IMR-90 (cell line): ENCODE results near the gene KIAA1614. TPM values are rescaled to one million over a fixed set of nuclear protein-coding genes. Genes with fewer than 3 reads are reported as not detected.

ENCODE experiments used
- ATAC-seq: fragments of 200-7000 bp; cut with Tn5 transposase; 2 replicates; pipeline ENCODE4 v1.9.1; 2020; ENCODE audit warnings: low read depth, mild to moderate bottlenecking, moderate library complexity
- BruUV-seq: library from RNA; stranded (reverse); fragments of 400-500 nt; replicated peaks from 2 replicates; lab custom pipeline; 2021; lab: Mats Ljungman, UMichigan
- CTCF ChIA-PET: fragments of 300-600 bp; formaldehyde crosslinking; extraction: SDS; loops from one replicate; lab custom pipeline; 2021; ENCODE audit warnings: antibody characterized with exemption; lab: Yijun Ruan, JAX
- POLR2A ChIA-PET: fragments of 300-600 bp; sonication (Branson Sonifier 250); formaldehyde crosslinking; loops from one replicate; lab custom pipeline; 2022; ENCODE audit warnings: antibody characterized with exemption; ENCODE audit not compliant: unreplicated experiment; lab: Charles Lee
- DNase-seq: peaks from one replicate; pipeline ENCODE4 v3.0.0; 2013
- H2AFZ ChIP-seq: replicated peaks from 2 replicates; pipeline ENCODE3; 2013; ENCODE audit warnings: low read length, mild to moderate bottlenecking; ENCODE audit not compliant: poor library complexity
- H2AK5ac ChIP-seq: 2 replicates; pipeline ENCODE4 v1.6.1; 2013; ENCODE audit warnings: low read depth, low read length, inconsistent platforms
- H2AK9ac ChIP-seq: replicated peaks from 2 replicates; pipeline ENCODE3; 2013; ENCODE audit warnings: mild to moderate bottlenecking, low read depth, low read length, moderate library complexity; ENCODE audit not compliant: poor library complexity
- H2BK120ac ChIP-seq: 2 replicates; pipeline ENCODE4 v1.6.1; 2013; ENCODE audit warnings: low read depth, low read length, inconsistent platforms
- H2BK15ac ChIP-seq: 3 replicates; pipeline ENCODE4 v1.6.1; 2013; ENCODE audit warnings: low read depth, low read length, inconsistent platforms
- H2BK20ac ChIP-seq: 2 replicates; pipeline ENCODE4 v1.6.1; 2013; ENCODE audit warnings: low read depth, mild to moderate bottlenecking, inconsistent platforms, low read length, moderate library complexity
- H2BK5ac ChIP-seq: 2 replicates; pipeline ENCODE4 v1.6.1; 2013; ENCODE audit warnings: mild to moderate bottlenecking, low read depth, low read length, inconsistent platforms; ENCODE audit not compliant: poor library complexity, severe bottlenecking
- H3K14ac ChIP-seq: replicated peaks from 2 replicates; pipeline ENCODE4 v1.6.1; 2013; ENCODE audit warnings: low read depth, low read length, inconsistent platforms
- H3K18ac ChIP-seq: 2 replicates; pipeline ENCODE4 v1.6.1; 2013; ENCODE audit warnings: low read depth, low read length, control low read depth
- H3K23ac ChIP-seq: 2 replicates; pipeline ENCODE4 v1.6.1; 2013; ENCODE audit warnings: low read depth, low read length, inconsistent platforms
- H3K27ac ChIP-seq: 2 replicates; pipeline ENCODE4 v1.5.1; 2013; ENCODE audit warnings: mild to moderate bottlenecking, control low read depth, low read length; ENCODE audit not compliant: insufficient read depth
- H3K27me3 ChIP-seq: 2 replicates; pipeline ENCODE4 v1.6.1; 2013; ENCODE audit warnings: low read length; ENCODE audit not compliant: control insufficient read depth, insufficient read depth
- H3K36me3 ChIP-seq: 2 replicates; pipeline ENCODE4 v1.6.1; 2013; ENCODE audit warnings: low read length, mixed read lengths; ENCODE audit not compliant: control insufficient read depth, insufficient read depth
- H3K4ac ChIP-seq: 2 replicates; pipeline ENCODE4 v1.6.1; 2013; ENCODE audit warnings: low read depth, low read length, inconsistent platforms
- H3K4me1 ChIP-seq: 2 replicates; pipeline ENCODE4 v1.6.1; 2013; ENCODE audit warnings: low read length, mixed read lengths; ENCODE audit not compliant: control insufficient read depth, insufficient read depth
- H3K4me2 ChIP-seq: 2 replicates; pipeline ENCODE4 v1.6.1; 2013; ENCODE audit warnings: low read depth, mild to moderate bottlenecking, control low read depth, low read length, moderate library complexity
- H3K4me3 ChIP-seq: 2 replicates; pipeline ENCODE4 v1.5.1; 2013; ENCODE audit warnings: low read depth, mild to moderate bottlenecking, control low read depth, low read length, moderate library complexity; ENCODE audit not compliant: insufficient read depth
- H3K56ac ChIP-seq: 2 replicates; pipeline ENCODE4 v1.6.1; 2013; ENCODE audit warnings: low read length, inconsistent platforms; ENCODE audit not compliant: insufficient read depth; ENCODE audit errors: extremely low read depth
- H3K79me1 ChIP-seq, 2 experiments: 2 replicates each; pipeline ENCODE4 v1.6.1; 2013; ENCODE audit warnings: low read length in 2 of 2, inconsistent platforms in 1 of 2, low read depth in 1 of 2
- H3K9ac ChIP-seq: 2 replicates; pipeline ENCODE4 v1.6.1; 2013; ENCODE audit warnings: low read depth, low read length, control low read depth
- H3K9me1 ChIP-seq: 2 replicates; pipeline ENCODE4 v1.6.1; 2013; ENCODE audit warnings: low read length, inconsistent platforms; ENCODE audit not compliant: insufficient read depth
- H3K9me3 ChIP-seq: 2 replicates; pipeline ENCODE4 v1.6.1; 2013; ENCODE audit warnings: low read length; ENCODE audit not compliant: control insufficient read depth, insufficient read depth
- H4K20me1 ChIP-seq: 2 replicates; pipeline ENCODE4 v1.6.1; 2013; ENCODE audit warnings: low read length, inconsistent platforms; ENCODE audit not compliant: insufficient read depth
- H4K5ac ChIP-seq: 2 replicates; pipeline ENCODE4 v1.6.1; 2013; ENCODE audit warnings: mild to moderate bottlenecking, low read depth, low read length, control low read depth
- H4K8ac ChIP-seq, 2 experiments: 2 replicates each; pipeline ENCODE4 v1.6.1; 2013; ENCODE audit warnings: low read depth in 2 of 2, low read length in 2 of 2, control low read depth in 1 of 2, inconsistent platforms in 1 of 2
- H4K91ac ChIP-seq: 2 replicates; pipeline ENCODE4 v1.6.1; 2013; ENCODE audit warnings: low read depth, low read length, inconsistent platforms; ENCODE audit not compliant: insufficient read depth
- CEBPB ChIP-seq: IDR thresholded peaks from 2 replicates; pipeline ENCODE4 v1.6.1; 2012; ENCODE audit warnings: low read depth, low read length, improper control_type of control experiment
- ELK1 ChIP-seq: fragments of 150-350 bp; IDR thresholded peaks from 2 replicates; pipeline ENCODE4 v1.6.1; 2016; ENCODE audit warnings: low read depth, mild to moderate bottlenecking, low read length, moderate library complexity, borderline replicate concordance
- FOS ChIP-seq: fragments of 150-350 bp; IDR thresholded peaks from 2 replicates; pipeline ENCODE4 v1.6.1; 2016; ENCODE audit warnings: low read depth, low read length
- MAZ ChIP-seq: IDR thresholded peaks from 2 replicates; pipeline ENCODE4 v1.6.1; 2012; ENCODE audit warnings: low read depth, mild to moderate bottlenecking, low read length, improper control_type of control experiment, moderate library complexity, borderline replicate concordance
- NFE2L2 ChIP-seq: fragments of 150-350 bp; IDR thresholded peaks from 2 replicates; pipeline ENCODE4 v1.6.1; 2016; ENCODE audit warnings: low read depth, mild to moderate bottlenecking, low read length
- POLR2A ChIP-seq: IDR thresholded peaks from 2 replicates; pipeline ENCODE4 v1.6.1; 2012; ENCODE audit warnings: mild to moderate bottlenecking, low read depth, low read length
- RFX5 ChIP-seq: IDR thresholded peaks from 2 replicates; pipeline ENCODE4 v1.8.0; 2012; ENCODE audit warnings: low read depth, mild to moderate bottlenecking, low read length, moderate library complexity
- USF2 ChIP-seq: fragments of 150-350 bp; IDR thresholded peaks from 2 replicates; pipeline ENCODE4 v1.6.1; 2017; ENCODE audit warnings: mild to moderate bottlenecking, antibody characterized with exemption, low read length, low read depth
- WGBS, 2 experiments: methylation state at CpG; one replicate each; pipeline versions ENCODE4 v1.1.5 to v1.1.7; 2013; ENCODE audit warnings: missing lambda C conversion rate in 2 of 2; ENCODE audit not compliant: insufficient read length in 1 of 2; ENCODE audit errors: extremely low coverage in 2 of 2; 5-methylcytosine and 5-hydroxymethylcytosine counted together
- dilution Hi-C: fragments of 300-500 bp; cut with HindIII; formaldehyde crosslinking; loops from one replicate; pipeline ENCODE4 v1.14.3; 2018; ENCODE audit warnings: low sequenced_read_pairs; ENCODE audit not compliant: unreplicated experiment
- in situ Hi-C: fragments of 300-500 bp; cut with MboI; formaldehyde crosslinking; loops from 3 replicates; pipeline ENCODE4 v1.14.3; 2019; ENCODE audit warnings: low sequenced_read_pairs, inconsistent platforms, mixed read lengths
- intact Hi-C: fragments of 100-400 bp; cut with micrococcal nuclease; formaldehyde crosslinking; loops from 2 replicates; pipeline ENCODE4 v1.10.0; 2022
- polyA plus RNA-seq, 3 experiments: library from polyadenylated mRNA; depleted of rRNA; stranded (reverse); fragments of >200 nt; gene quantifications; 2 replicates each; pipeline ENCODE4 v1.2.3, GENCODE V29; 2012; ENCODE audit warnings: low replicate concordance in 1 of 3
- total RNA-seq: library from RNA; depleted of rRNA; stranded (reverse); fragments of >200 nt; gene quantifications from 2 replicates; pipeline ENCODE4 v1.2.3, GENCODE V29; 2012

The KIAA1614 gene
- total and polyA plus RNA-seq, 2 of the 4 experiments (the other 2 are of a cell fraction): 1.8 to 3.5 TPM

GRCh38 chr1:180941518-180942275 is 29.0 kb downstream of the KIAA1614 start:
- Histone ChIP-seq H4K20me1 (no peaks in the 10 kb centered on the region), H3K23ac (no peak overlapping the region), H2AFZ (no peak overlapping the region), H3K79me1 (no peaks in the 10 kb centered on the region), H3K18ac (no peak overlapping the region), H3K4me3 (no peak overlapping the region), H3K4me2 (no peak overlapping the region), H4K91ac (no peak overlapping the region), H2BK20ac (no peak overlapping the region), H2AK5ac (no peak overlapping the region), H3K14ac (no peak overlapping the region), H3K9ac (no peak overlapping the region), H3K4ac (no peak overlapping the region), H3K27me3 (no peaks in the 10 kb centered on the region), H3K9me1 (peaks cover 4% of the 10 kb centered on the region; the same call in 1 of the 2 replicates), H3K9me3 (peaks cover 4% of the 10 kb centered on the region), H2AK9ac (no peak overlapping the region), H3K27ac (no peak overlapping the region), H4K8ac (no peak overlapping the region), H2BK120ac (no peak overlapping the region), H3K56ac (no peak overlapping the region), H4K5ac (no peak overlapping the region), H3K36me3 (peaks cover 27% of the 10 kb centered on the region), H2BK15ac (no peak overlapping the region), H2BK5ac (no peak overlapping the region), H3K4me1 (no peaks in the 10 kb centered on the region)
- ChIA-PET POLR2A (no interaction called here), CTCF (no interaction called here)
- no peak for DNase-seq
- ATAC-seq: no peak
- in situ Hi-C loops: no loop called here
- no peak for TF ChIP-seq POLR2A
- TF ChIP-seq RFX5: no peak
- TF ChIP-seq MAZ: no peak
- no peak for TF ChIP-seq USF2
- no peak for TF ChIP-seq CEBPB
- no peak for TF ChIP-seq NFE2L2
- TF ChIP-seq ELK1: no peak
- no peak for TF ChIP-seq FOS
- dilution Hi-C loops: no loop called here
- no TSS peak for BruUV-seq
- intact Hi-C loops: no loop called here
- WGBS, 2 experiments: 80% methylated on average over 6 of the region's 20 CpGs; no CpG with 5 or more reads in 1 of the 2 experiments
